Body of pancreas (tissue), 4 donors: ENCODE results near the gene GPR156.

Experiments
- POLR2A ChIP-seq, 3 donors: fragments of 450-650 bp; IDR thresholded peaks; one replicate each; pipeline ENCODE4 v1.6.1; 2016; ENCODE audit warnings: antibody characterized with exemption in 3 of 3, mild to moderate bottlenecking in 2 of 3
- TF ChIP-seq, protein P1 (sequence below), 7 experiments: fragments of 450-650 bp in 4 of 7; fragments of 200-600 bp in 3 of 7; sonication (generic) in 3 of 7; IDR thresholded peaks; one replicate each; pipeline ENCODE4 v1.5.1; 2016 to 2019; ENCODE audit warnings: antibody characterized with exemption in 7 of 7

- TF ChIP-seq, protein P1, sequence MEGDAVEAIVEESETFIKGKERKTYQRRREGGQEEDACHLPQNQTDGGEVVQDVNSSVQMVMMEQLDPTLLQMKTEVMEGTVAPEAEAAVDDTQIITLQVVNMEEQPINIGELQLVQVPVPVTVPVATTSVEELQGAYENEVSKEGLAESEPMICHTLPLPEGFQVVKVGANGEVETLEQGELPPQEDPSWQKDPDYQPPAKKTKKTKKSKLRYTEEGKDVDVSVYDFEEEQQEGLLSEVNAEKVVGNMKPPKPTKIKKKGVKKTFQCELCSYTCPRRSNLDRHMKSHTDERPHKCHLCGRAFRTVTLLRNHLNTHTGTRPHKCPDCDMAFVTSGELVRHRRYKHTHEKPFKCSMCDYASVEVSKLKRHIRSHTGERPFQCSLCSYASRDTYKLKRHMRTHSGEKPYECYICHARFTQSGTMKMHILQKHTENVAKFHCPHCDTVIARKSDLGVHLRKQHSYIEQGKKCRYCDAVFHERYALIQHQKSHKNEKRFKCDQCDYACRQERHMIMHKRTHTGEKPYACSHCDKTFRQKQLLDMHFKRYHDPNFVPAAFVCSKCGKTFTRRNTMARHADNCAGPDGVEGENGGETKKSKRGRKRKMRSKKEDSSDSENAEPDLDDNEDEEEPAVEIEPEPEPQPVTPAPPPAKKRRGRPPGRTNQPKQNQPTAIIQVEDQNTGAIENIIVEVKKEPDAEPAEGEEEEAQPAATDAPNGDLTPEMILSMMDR (IDR thresholded peaks at IDR 0.05) = no peak
- TF ChIP-seq POLR2A (IDR thresholded peaks at IDR 0.05) = no peak
These were observed 39.6 kb downstream of the GPR156 start for GRCh38 chr3:120245386-120245785.
